Naive thymus-derived CD4-positive, alpha-beta T cell (primary cell): ENCODE measurements around the gene TRIL. TPM values are rescaled to one million over a fixed set of nuclear protein-coding genes. Genes with fewer than 3 reads are reported as not detected.

Experiments used
- ATAC-seq: fragments of 150-1000 bp; cut with Tn5 transposase; 2 replicates; pipeline ENCODE4 v1.10.0; 2021; ENCODE audit warnings: mild to moderate bottlenecking, moderate library complexity
- CTCF ChIA-PET: fragments of 350-600 bp; sonication (Branson Sonifier 250); formaldehyde crosslinking; loops from one replicate; lab custom pipeline; 2021; ENCODE audit warnings: antibody characterized with exemption; lab: Charles Lee
- POLR2A ChIA-PET: fragments of 350-600 bp; sonication (Branson Sonifier 250); formaldehyde crosslinking; loops from one replicate; lab custom pipeline; 2021; ENCODE audit warnings: antibody characterized with exemption, inconsistent platforms; lab: Charles Lee
- DNase-seq, 9 donors: peaks; one replicate each; pipeline versions ENCODE4 v3.0.0 to v3.0.0-alpha.2; 2020 to 2022; ENCODE audit warnings: mixed read lengths in 1 of 9
- H3K27ac ChIP-seq: one replicate; pipeline ENCODE4 v1.7.0; 2013; ENCODE audit warnings: mild to moderate bottlenecking, low read depth, low read length, moderate library complexity
- H3K27me3 ChIP-seq, 2 donors: one replicate each; pipeline ENCODE4 v1.7.0; 2013; ENCODE audit warnings: low read length in 2 of 2, mild to moderate bottlenecking in 2 of 2, moderate library complexity in 2 of 2; ENCODE audit not compliant: control insufficient read depth in 2 of 2, insufficient read depth in 2 of 2
- H3K36me3 ChIP-seq, 3 experiments: 1 replicate in 2 of 3; 2 replicates in 1 of 3; pipeline ENCODE4 v1.7.0; 2013; ENCODE audit warnings: low read length in 3 of 3, mild to moderate bottlenecking in 3 of 3, moderate library complexity in 1 of 3; ENCODE audit not compliant: insufficient read depth in 3 of 3, control insufficient read depth in 2 of 3
- H3K4me1 ChIP-seq, 2 donors: one replicate each; pipeline ENCODE4 v1.7.0; 2013; ENCODE audit warnings: low read length in 2 of 2, mild to moderate bottlenecking in 2 of 2, moderate library complexity in 1 of 2; ENCODE audit not compliant: control insufficient read depth in 2 of 2, insufficient read depth in 2 of 2
- H3K4me3 ChIP-seq: 2 replicates; pipeline ENCODE4 v1.7.0; 2013; ENCODE audit warnings: mild to moderate bottlenecking, low read length
- H3K9me3 ChIP-seq, 3 experiments: 1 replicate in 2 of 3; 2 replicates in 1 of 3; pipeline ENCODE4 v1.7.0; 2013; ENCODE audit warnings: low read length in 3 of 3; ENCODE audit not compliant: control insufficient read depth in 2 of 3
- H3K27ac Mint-ChIP-seq, 9 donors: one replicate each; pipeline ENCODE4 v1.8.0; 2020 to 2022; ENCODE audit warnings: mixed read lengths in 9 of 9, mild to moderate bottlenecking in 8 of 9, moderate library complexity in 5 of 9, inconsistent platforms in 2 of 9
- H3K27me3 Mint-ChIP-seq, 5 donors: one replicate each; pipeline ENCODE4 v1.8.0; 2021 to 2022; ENCODE audit warnings: mixed read lengths in 5 of 5, mild to moderate bottlenecking in 1 of 5
- H3K36me3 Mint-ChIP-seq, 5 donors: one replicate each; pipeline ENCODE4 v1.8.0; 2020 to 2022; ENCODE audit warnings: mixed read lengths in 5 of 5, mild to moderate bottlenecking in 3 of 5, inconsistent platforms in 1 of 5
- H3K4me1 Mint-ChIP-seq, 7 donors: one replicate each; pipeline ENCODE4 v1.8.0; 2020 to 2022; ENCODE audit warnings: mixed read lengths in 7 of 7, mild to moderate bottlenecking in 3 of 7, inconsistent platforms in 1 of 7
- H3K4me3 Mint-ChIP-seq, 10 donors: one replicate each; pipeline ENCODE4 v1.8.0; 2020 to 2022; ENCODE audit warnings: mild to moderate bottlenecking in 10 of 10, mixed read lengths in 10 of 10, moderate library complexity in 6 of 10, inconsistent platforms in 2 of 10
- H3K9me3 Mint-ChIP-seq, 11 donors: one replicate each; pipeline ENCODE4 v1.8.0; 2020 to 2022; ENCODE audit warnings: mixed read lengths in 11 of 11, mild to moderate bottlenecking in 4 of 11, inconsistent platforms in 1 of 11, moderate library complexity in 1 of 11
- intact Hi-C, 2 donors: fragments of 100-400 bp; cut with micrococcal nuclease; formaldehyde crosslinking; loops; one replicate each; pipeline ENCODE4 v1.15.1; 2023
- polyA plus RNA-seq, 2 donors: library from polyadenylated mRNA; unstranded; fragments of 300-500 nt; fragmentation: Illumina TruSeq; gene quantifications; one replicate each; pipeline ENCODE4 v1.2.3, GENCODE V29; 2021
- total RNA-seq, 6 experiments: library from RNA in 5 of 6; stranded (reverse) in 5 of 6; gene quantifications; 1 replicate in 5 of 6; 2 replicates in 1 of 6; pipeline ENCODE4 v1.2.3 and lab custom pipeline; 2021 to 2026

TRIL gene
- total and polyA plus RNA-seq, 7 experiments from 2014 or later = 0.07 TPM; not detected in 6

DNA sequence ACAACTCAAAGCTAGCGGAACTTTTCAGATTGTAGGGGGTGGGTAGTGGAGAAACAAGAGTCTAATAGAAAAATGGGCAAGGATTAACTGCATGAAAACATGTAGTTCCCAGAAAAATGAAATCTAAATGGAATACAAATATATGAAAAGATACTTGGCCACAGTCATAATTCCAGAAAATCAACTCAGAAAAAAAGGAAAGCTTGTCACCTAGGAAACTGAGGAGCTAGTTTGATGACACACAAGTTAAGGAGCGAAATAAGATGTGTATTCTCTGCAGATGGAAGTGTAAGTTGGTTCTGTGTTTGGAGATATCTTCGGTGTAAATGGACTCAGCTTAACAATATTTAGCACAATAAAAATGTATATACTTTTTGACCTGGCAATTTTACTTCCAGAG, 52.7 kb downstream of the TRIL start:
- no peaks in the 10 kb centered on the region for H3K36me3 Mint-ChIP-seq
- POLR2A ChIA-PET = no interaction called here
- no peak for DNase-seq
- no peaks in the 10 kb centered on the region for H3K27me3 ChIP-seq
- CTCF ChIA-PET = no interaction called here
- no peaks in the 10 kb centered on the region for H3K36me3 ChIP-seq
- H3K27ac Mint-ChIP-seq = no peak overlapping the region
- H3K4me3 Mint-ChIP-seq = no peak overlapping the region
- no peak for ATAC-seq
- H3K9me3 ChIP-seq = no peaks in the 10 kb centered on the region
- H3K27me3 Mint-ChIP-seq = peaks cover 4 to 40% (median 24%) of the 10 kb centered on the region in 5 donors
- H3K4me1 Mint-ChIP-seq = no peaks in the 10 kb centered on the region
- H3K4me1 ChIP-seq = no peaks in the 10 kb centered on the region
- no peak overlapping the region for H3K4me3 ChIP-seq
- intact Hi-C loops = no loop called here
- H3K27ac ChIP-seq = no peak overlapping the region
- H3K9me3 Mint-ChIP-seq = no peaks in the 10 kb centered on the region

DNA sequence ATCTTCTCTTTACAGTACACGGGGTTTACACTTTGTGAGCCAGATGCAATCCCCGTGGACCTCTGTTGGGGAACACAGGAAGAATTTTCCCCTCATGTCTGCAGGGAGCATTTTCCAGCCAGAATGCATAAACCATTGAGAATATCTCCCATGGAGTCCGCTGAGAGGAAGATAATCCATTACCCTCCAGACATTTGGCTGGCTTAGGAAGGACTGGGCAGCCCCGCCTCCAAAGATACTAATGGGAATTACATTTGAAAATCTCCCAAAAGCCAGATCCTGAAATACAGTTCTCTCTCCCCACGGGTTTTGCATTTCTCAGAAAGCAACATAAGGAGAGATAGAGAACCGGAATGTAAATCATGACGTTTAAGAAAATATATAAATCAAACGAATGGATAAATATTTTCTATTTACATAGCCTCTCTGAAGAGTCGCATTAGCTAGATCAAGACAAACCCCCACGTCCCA, 53.5 kb downstream of the TRIL start:
- Histone ChIP-seq H3K9me3 (no peaks in the 10 kb centered on the region), H3K4me3 (no peak overlapping the region), H3K27ac (no peak overlapping the region), H3K36me3 (no peaks in the 10 kb centered on the region), H3K4me1 (no peaks in the 10 kb centered on the region), H3K27me3 (no peaks in the 10 kb centered on the region)
- H3K4me1 Mint-ChIP-seq = no peaks in the 10 kb centered on the region
- ATAC-seq (no peak), DNase-seq (no peak)
- POLR2A ChIA-PET = no interaction called here
- CTCF ChIA-PET = interaction anchor here (0.6 to 1.2 kb wide), 2 partner anchors 18 to 32 kb away, joined by 3 to 4 read pairs; no protein-coding TSS in a partner anchor
- H3K4me3 Mint-ChIP-seq = no peak overlapping the region
- intact Hi-C loops = no loop called here
- H3K27ac Mint-ChIP-seq = no peak overlapping the region
- no peaks in the 10 kb centered on the region for H3K9me3 Mint-ChIP-seq
- peaks cover 6 to 43% (median 30%) of the 10 kb centered on the region in 5 donors for H3K27me3 Mint-ChIP-seq
- H3K36me3 Mint-ChIP-seq = no peaks in the 10 kb centered on the region

DNA sequence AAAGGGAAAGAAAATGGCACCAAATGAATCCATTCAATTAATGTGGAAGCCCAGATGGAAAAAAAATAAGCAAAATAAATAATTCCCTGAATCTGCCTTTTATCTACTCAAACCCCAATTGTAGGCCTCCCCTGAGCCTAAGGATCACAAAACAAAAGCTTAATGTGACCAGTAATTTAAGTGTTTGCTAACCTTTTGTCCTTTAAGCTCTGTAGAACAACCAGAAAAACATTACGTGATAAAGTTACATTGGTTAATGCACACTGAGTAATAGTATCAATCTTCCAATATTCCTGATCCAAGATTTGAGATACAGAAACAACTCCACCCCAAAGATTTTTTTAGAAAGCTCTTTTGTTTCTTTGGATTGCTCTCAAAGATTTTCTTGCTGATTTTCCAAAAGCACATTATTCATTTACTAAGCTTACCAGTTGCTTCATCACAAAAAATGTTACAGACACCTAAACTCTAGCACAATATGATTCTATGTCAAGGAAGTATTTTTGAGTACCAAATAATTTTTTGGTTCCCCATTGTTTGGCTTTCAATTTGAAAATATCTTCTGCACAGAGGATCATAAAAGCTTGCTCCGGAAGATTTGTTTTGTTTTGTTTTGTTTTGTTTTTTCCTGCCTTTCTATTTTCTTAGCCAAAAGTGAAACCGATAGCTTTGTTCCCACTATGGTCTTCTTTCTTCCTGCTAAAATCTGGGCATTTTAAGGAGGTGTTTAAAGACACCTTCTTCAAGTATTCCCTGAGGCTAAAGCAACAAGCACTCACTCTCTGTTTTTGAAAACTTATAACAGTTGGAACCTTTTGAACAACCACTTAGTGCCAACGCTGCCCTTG, 54.2 kb downstream of the TRIL start:
- H3K4me1 ChIP-seq = no peaks in the 10 kb centered on the region
- POLR2A ChIA-PET = no interaction called here
- ATAC-seq (no peak), DNase-seq (no peak)
- Mint-ChIP-seq H3K27me3 (peaks cover 6 to 43% (median 30%) of the 10 kb centered on the region in 5 donors), H3K27ac (no peak overlapping the region), H3K4me1 (no peaks in the 10 kb centered on the region), H3K9me3 (no peaks in the 10 kb centered on the region), H3K36me3 (no peaks in the 10 kb centered on the region), H3K4me3 (no peak overlapping the region)
- H3K4me3 ChIP-seq = no peak overlapping the region
- intact Hi-C loops = no loop called here
- no peaks in the 10 kb centered on the region for H3K27me3 ChIP-seq
- H3K9me3 ChIP-seq = no peaks in the 10 kb centered on the region
- no peaks in the 10 kb centered on the region for H3K36me3 ChIP-seq
- H3K27ac ChIP-seq = no peak overlapping the region
- CTCF ChIA-PET = interaction anchor here (0.6 to 1.2 kb wide), 2 partner anchors 18 to 31 kb away, joined by 3 to 4 read pairs; no protein-coding TSS in a partner anchor

Other genes starting within 250 kb of the TRIL start
- 10 to 100 TPM in 2 of 5 experiments, 1 to 10 TPM in 2, under 1 TPM in 1; 0.48 to 88.3 (median 3.2) TPM for gene CPVL, start 188.2 kb upstream of the TRIL start, total RNA-seq
- under 1 TPM; 0.32 to 0.78 TPM for gene CPVL, start 188.2 kb upstream of the TRIL start, polyA plus RNA-seq
- gene CHN2, start 236.4 kb upstream of the TRIL start, total RNA-seq = 10 to 100 TPM in 1 of 5 experiments, 1 to 10 TPM in 2, under 1 TPM in 2; 0.34 to 28.1 (median 1.8) TPM
- under 1 TPM; 0.47 to 0.98 TPM for gene CHN2, start 236.4 kb upstream of the TRIL start, polyA plus RNA-seq